Activated CD4-positive, alpha-beta T cell treated with anti-CD3 and anti-CD28 coated beads, Interleukin-2, amount 50 U/mL, for 4 hours (primary cell): ENCODE measurements around the gene ZNF280C.
"Not testable (repeated sequence)": the region's sequence is repeated elsewhere in the genome, so short reads cannot be mapped to it uniquely, and the experiment has no call there.

Experiments used
- DNase-seq, 2 experiments: peaks; one replicate each; pipeline ENCODE4 v3.0.0-alpha.2; 2020

ZNF280C gene

GRCh38 chrX:130268449-130269170, at the start of gene ZNF280C:
Gene ZNF280C (minus strand): TSS chrX:130268899. CDS start chrX:130260449, 8,450 bp downstream.
- peak; percentile 91 to 92 for DNase-seq

- no peak for DNase-seq
Measured at GRCh38 chrX:130304587-130305368, 36.1 kb upstream of the ZNF280C start.

- no peak for DNase-seq
Measured at GRCh38 chrX:130301977-130302376, 33.3 kb upstream of the ZNF280C start.

GRCh38 chrX:130301405-130301804, 32.7 kb upstream of the ZNF280C start:
- DNase-seq: no peak

GRCh38 chrX:130300010-130300282, 31.2 kb upstream of the ZNF280C start:
- no peak for DNase-seq

GRCh38 chrX:130299279-130300009, 30.7 kb upstream of the ZNF280C start:
- no peak for DNase-seq

- no peak for DNase-seq
Measured at GRCh38 chrX:130296743-130297142, 28.0 kb upstream of the ZNF280C start.

- no peak for DNase-seq
Measured at GRCh38 chrX:130296297-130296678, 27.6 kb upstream of the ZNF280C start.

GRCh38 chrX:130295519-130296296, 27.0 kb upstream of the ZNF280C start:
- no peak for DNase-seq

- no peak for DNase-seq
Measured at GRCh38 chrX:130287071-130287770, 18.5 kb upstream of the ZNF280C start.

GRCh38 chrX:130285710-130286109, 17.0 kb upstream of the ZNF280C start:
- DNase-seq: no peak

- no peak for DNase-seq
Measured at GRCh38 chrX:130285069-130285620, 16.4 kb upstream of the ZNF280C start.

- DNase-seq: no peak
Measured at GRCh38 chrX:130282151-130282550, 13.5 kb upstream of the ZNF280C start.

GRCh38 chrX:130280901-130281300, 12.2 kb upstream of the ZNF280C start:
- no peak for DNase-seq

GRCh38 chrX:130272253-130272652, 3.6 kb upstream of the ZNF280C start:
- not testable (repeated sequence) for DNase-seq

GRCh38 chrX:130269391-130269790, 692 bp upstream of the ZNF280C start:
- DNase-seq: not testable (repeated sequence)

GRCh38 chrX:130267956-130268448, 697 bp downstream of the ZNF280C start:
- no peak for DNase-seq

GRCh38 chrX:130264573-130264972, 4.1 kb downstream of the ZNF280C start:
- no peak for DNase-seq

GRCh38 chrX:130263016-130263415, 5.7 kb downstream of the ZNF280C start:
- DNase-seq: no peak

- DNase-seq: no peak
Measured at GRCh38 chrX:130262231-130262630, 6.5 kb downstream of the ZNF280C start.

GRCh38 chrX:130261296-130261893, 7.3 kb downstream of the ZNF280C start:
- DNase-seq: no peak
